HG03432 (cell line): ENCODE data around the gene CXCL17.
"Not testable (repeated sequence)": the region's sequence is repeated elsewhere in the genome, so short reads cannot be mapped to it uniquely, and the experiment has no call there.

ENCODE experiments used
- ATAC-seq: cut with Tn5 transposase; IDR thresholded peaks from one replicate; pipeline ENCODE4 v1.9.1; 2021; ENCODE audit warnings: mild to moderate bottlenecking, moderate library complexity; ENCODE audit not compliant: unreplicated experiment

Gene CXCL17

GRCh38 chr19:42442833-42443232 lies at the start of gene CXCL17:
Gene CXCL17 (minus strand): TSS chr19:42442946. CDS start chr19:42442832, 114 bp downstream.
- no peak for ATAC-seq

GRCh38 chr19:42488783-42489521 lies 46.2 kb upstream of the CXCL17 start:
- no peak for ATAC-seq

GRCh38 chr19:42487798-42488178 lies 45.0 kb upstream of the CXCL17 start:
- no peak for ATAC-seq

GRCh38 chr19:42487032-42487797 lies 44.5 kb upstream of the CXCL17 start:
- no peak for ATAC-seq

- ATAC-seq: not testable (repeated sequence)
Measured at GRCh38 chr19:42485036-42485435, 42.3 kb upstream of the CXCL17 start.

GRCh38 chr19:42480335-42481095 lies 37.8 kb upstream of the CXCL17 start:
- no peak for ATAC-seq

- ATAC-seq: no peak
Measured at GRCh38 chr19:42479736-42480135, 37.0 kb upstream of the CXCL17 start.

GRCh38 chr19:42478765-42479311 lies 36.1 kb upstream of the CXCL17 start:
- ATAC-seq: no peak

- ATAC-seq: no peak
Measured at GRCh38 chr19:42477933-42478332, 35.2 kb upstream of the CXCL17 start.

GRCh38 chr19:42477117-42477516 lies 34.4 kb upstream of the CXCL17 start:
- no peak for ATAC-seq

- ATAC-seq: no peak
Measured at GRCh38 chr19:42475366-42475765, 32.6 kb upstream of the CXCL17 start.

- ATAC-seq: no peak
Measured at GRCh38 chr19:42474743-42475142, 32.0 kb upstream of the CXCL17 start.

GRCh38 chr19:42473686-42474085 lies 30.9 kb upstream of the CXCL17 start:
- no peak for ATAC-seq

GRCh38 chr19:42472402-42473147 lies 29.8 kb upstream of the CXCL17 start:
- ATAC-seq: no peak

- ATAC-seq: no peak
Measured at GRCh38 chr19:42471554-42472249, 29.0 kb upstream of the CXCL17 start.

GRCh38 chr19:42469311-42470235 lies 26.8 kb upstream of the CXCL17 start:
- no peak for ATAC-seq

- ATAC-seq: no peak
Measured at GRCh38 chr19:42468273-42468796, 25.6 kb upstream of the CXCL17 start.

- no peak for ATAC-seq
Measured at GRCh38 chr19:42467183-42467760, 24.5 kb upstream of the CXCL17 start.
